OCI-LY1 (cell line): ENCODE measurements around the gene NBEAL1.

Experiments
- CTCF ChIP-seq: fragments of 200-600 bp; sonication (generic), shearing (Covaris generic); IDR thresholded peaks from 2 replicates; pipeline ENCODE4 v1.5.1; 2017; ENCODE audit warnings: mild to moderate bottlenecking, antibody characterized with exemption, low read length, moderate library complexity, mixed read lengths
- EZH2 ChIP-seq: fragments of 200-600 bp; sonication (generic), shearing (Covaris generic); IDR thresholded peaks from 2 replicates; pipeline ENCODE4 v1.8.0; 2017; ENCODE audit warnings: borderline replicate concordance, mixed run types, mild to moderate bottlenecking, antibody characterized with exemption, low read length, moderate library complexity, mixed read lengths

GRCh38 chr2:203175371-203175770 is 160.7 kb downstream of the NBEAL1 start:
- no peak for TF ChIP-seq EZH2
- TF ChIP-seq CTCF: no peak
